HS-5 (cell line): Measurements from ENCODE around the gene TULP4.
"Not testable (repeated sequence)": the region's sequence is repeated elsewhere in the genome, so short reads cannot be mapped to it uniquely, and the experiment has no call there.

Source experiments
- DNase-seq: peaks from one replicate; pipeline ENCODE4 v3.0.0-alpha.2; 2012; ENCODE audit warnings: low read depth

TULP4 gene

DNA sequence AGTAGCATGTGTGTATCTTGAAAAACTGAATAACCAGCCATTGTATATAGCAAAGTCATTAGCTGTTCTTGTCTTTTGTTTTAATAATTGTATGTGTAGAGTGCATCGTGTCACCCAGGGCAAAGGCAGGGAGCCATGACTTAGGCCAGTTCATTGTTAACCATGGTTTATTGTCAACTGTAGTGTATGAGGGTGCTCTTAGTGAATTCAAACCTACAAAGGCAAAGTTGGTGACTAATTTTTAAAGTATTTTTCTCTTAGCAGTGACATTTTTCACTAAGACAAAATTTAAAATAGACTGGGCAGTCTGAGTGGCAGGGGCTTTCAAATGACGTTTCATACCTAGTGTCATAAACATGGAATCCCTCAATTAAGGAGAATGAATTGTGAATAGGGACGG lies 79.0 kb downstream of the TULP4 start:
- no peak for DNase-seq

DNA sequence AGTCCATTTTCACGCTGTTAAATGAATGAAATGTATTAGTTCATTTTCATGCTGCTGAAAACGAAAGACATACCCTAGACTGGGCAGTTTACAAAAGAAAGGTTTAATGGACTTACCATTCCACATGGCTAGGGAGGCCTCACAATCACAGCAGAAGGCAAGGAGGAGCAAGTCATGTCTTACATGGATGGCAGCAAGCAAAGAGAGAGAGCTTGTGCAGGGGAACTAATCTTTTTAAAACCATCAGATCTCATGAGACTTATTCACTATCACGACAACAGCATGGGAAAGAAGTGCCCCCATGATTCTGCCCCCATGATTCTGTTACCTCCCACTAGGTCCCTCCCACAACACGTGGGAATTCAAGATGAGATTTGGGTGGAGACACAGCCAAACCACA lies 79.7 kb downstream of the TULP4 start:
- DNase-seq: not testable (repeated sequence)

DNA sequence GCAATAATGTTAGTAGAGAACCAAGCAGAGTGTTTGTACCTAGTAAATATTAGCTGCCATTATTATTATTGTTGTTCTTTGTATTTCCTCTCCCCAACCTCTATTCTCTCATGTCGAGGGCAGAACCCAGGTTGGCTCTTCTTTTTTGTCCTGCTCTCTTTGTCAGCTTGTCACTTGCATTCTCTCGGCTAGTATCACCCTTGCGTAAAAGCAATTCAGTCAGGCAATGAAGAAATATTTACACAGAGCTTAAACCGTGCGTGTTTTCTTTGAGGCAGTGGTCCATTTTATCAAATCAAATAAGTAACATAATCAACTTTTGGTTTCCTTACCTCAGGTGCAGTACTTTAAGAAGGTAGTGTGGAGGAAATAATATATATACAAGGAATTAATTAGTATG lies 83.9 kb downstream of the TULP4 start:
- no peak for DNase-seq

DNA sequence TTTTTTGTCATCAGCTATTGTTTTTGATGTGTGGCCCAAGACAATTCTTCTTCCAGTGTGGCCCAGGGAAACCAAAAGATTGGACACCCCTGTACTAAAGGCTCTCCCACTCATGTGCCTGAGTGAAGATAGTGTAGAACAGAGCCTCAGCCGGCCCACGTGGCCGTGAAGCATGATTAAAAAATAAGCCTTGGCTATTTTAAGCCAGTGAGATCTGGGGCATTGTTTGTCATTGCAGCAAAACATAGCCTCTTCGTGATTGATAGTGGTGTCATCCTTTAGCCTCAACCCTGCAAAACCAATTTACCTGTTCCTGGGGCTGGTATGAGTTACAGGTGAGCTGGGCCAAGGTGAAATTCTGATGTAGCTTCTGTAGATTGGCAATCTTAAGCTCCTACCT lies 85.3 kb downstream of the TULP4 start:
- DNase-seq: no peak

DNA sequence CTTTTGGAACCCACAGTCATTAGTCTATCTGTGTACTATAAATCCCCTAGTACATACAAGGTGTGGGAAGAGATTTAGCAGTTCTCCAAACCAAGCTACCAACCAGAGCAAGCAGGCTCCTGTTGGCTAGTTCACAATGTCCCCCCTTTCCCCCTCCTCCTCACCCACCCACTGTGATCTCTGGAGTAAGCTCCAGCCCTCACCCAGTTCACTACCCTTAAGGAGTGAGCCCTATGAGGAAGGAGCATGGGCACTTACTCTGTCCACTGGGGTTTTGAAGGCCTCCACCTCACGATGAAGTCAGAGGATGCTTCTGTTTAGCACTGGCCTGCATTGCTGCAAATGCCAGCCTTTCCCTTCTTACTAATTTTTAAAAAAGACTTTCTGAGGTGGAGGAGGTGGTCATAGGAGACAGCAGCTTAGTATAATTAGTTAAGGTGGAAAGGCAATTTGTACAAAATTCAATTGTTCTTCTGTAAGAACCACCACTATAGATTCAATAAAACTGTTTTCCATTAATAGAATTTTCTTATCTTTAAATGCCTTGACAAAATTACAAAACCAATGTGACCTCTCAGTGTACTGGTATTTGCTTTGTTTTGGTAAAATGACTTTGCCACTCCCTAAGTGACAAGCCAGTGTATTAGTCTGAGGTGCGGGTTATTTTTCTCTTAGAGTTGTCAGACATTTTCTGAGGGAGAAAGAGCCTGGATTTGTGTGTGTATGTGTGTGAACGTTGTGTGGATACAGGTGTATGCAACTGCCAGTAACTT lies 86.2 kb downstream of the TULP4 start:
- DNase-seq: no peak

DNA sequence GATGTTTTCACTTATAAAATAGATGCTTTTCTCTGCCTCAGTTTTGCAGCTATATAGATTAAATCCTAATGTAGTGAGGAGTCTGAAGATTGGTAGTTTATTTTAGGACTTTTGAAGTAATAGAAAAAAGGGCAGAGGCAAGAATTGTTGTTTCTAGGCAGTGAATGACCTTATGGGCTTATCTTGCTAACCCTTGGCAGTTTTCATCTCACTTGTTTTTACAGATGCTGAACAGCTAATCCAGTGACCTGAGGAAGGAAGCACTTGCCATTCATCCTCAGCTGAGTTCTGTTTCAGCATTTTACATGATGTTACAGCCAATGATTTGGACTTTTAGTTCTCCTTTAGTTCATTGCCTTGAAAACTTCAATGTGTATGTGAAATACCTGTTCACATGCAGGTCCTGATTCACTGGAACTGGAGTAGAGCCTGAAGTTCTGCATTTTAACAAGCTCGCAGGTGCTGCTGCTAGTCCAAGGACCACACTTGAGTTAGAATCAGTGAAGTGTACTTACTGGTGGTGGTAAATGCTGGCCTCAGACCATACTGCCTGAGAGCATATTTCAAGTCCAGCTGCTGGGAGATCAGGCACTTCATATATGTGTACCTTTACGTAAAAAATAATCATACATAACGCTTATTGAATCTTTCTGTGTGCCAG lies 86.9 kb downstream of the TULP4 start:
- no peak for DNase-seq

DNA sequence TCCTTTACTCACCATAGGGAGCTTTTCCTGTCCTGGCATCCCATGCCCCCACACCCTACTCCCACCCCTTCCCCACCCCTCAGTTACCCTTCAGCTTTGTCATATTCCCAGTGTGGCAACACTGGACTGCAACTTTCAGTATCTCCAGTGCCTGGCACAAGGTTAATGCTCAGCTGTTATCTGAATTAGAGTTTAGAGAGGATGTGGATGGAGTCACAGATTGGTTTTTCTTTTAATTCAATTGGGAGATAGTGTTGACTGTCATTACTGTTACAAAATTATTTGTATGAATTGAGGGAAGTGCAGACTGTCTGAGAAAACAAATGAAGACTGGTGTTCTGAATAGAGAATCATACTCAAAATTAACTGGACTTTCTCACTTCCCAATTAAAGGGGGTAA lies 89.9 kb downstream of the TULP4 start:
- no peak for DNase-seq

DNA sequence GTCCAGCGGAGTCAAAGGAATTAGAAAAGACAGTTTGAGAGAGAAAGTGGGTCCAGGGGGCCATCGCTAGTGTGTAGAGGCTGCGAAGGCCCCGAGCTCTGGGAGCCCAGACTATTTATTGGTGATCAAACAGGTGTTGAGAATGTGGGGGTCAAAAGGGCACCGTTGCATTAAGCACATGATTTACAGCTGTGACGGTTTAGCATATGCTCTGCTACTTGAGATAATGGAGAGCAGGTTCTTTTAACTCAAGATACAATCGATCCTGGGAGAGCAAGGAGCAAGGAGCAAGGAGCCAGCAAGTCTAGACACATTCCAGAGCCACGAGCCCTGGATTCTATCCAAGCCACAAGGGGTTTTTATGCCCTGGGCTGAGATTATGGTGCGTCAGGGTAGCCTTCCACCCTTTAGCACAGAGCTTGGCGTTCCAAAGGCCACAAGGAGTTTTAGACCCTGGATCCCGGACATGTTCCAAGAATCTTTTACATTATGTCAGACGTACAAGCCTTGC lies 93.1 kb downstream of the TULP4 start:
- not testable (repeated sequence) for DNase-seq

DNA sequence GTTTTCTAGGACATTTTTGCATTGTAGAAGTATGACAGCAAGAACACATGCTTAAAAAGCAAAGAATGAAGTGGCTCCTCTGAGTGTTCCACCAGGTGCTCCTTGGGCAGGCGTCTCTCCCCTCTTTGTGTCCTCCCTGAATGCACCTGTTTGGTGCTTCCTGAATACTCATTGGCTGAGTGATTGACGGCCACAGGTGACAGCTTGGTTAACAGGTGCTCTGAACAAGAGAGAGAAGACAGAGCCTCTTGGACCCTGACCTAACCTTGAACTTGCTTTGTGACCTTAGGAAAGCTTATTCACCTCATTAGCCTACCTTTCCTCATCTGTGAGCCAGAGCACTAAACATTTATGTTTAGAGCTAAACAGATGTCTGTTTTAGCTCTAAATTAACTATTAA lies 93.7 kb downstream of the TULP4 start:
- DNase-seq: no peak

DNA sequence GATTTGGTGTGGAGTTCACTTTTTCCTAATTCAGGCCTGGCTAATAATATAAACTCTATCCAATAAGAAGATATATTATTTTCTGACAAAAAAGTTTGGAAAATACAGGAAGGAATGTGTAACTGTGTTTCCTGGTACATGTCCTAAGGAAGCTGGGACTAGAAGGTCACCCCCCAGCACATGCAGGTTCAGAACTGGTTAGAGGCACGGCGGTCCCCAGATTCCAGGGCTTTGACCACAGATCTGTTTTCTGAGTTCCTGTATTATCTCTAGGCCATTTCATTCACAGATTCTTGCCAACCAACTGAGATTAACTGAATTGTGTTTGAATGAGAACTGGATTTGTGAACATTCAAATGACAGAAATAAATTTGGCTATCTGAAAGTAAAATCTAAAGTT lies 94.5 kb downstream of the TULP4 start:
- DNase-seq: no peak

DNA sequence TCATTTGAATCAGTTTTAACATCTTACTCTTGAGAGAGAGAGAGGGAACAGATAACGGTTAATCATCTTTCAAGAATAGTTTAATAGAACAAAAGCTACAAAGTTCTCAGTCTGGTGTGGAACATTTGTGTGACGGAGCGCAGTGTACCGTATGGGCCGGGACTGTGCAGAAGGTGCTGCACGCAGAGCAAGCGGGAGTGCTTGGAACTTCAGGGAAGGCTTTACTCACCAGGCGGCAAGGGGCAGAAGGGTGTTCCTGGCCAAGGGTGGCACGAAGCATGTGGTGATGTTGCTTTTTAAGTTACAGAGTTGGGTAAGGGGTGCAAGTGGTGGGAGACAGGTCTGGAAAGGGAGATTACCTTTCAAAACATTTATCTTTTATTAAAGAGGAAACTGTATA lies 95.7 kb downstream of the TULP4 start:
- no peak for DNase-seq

DNA sequence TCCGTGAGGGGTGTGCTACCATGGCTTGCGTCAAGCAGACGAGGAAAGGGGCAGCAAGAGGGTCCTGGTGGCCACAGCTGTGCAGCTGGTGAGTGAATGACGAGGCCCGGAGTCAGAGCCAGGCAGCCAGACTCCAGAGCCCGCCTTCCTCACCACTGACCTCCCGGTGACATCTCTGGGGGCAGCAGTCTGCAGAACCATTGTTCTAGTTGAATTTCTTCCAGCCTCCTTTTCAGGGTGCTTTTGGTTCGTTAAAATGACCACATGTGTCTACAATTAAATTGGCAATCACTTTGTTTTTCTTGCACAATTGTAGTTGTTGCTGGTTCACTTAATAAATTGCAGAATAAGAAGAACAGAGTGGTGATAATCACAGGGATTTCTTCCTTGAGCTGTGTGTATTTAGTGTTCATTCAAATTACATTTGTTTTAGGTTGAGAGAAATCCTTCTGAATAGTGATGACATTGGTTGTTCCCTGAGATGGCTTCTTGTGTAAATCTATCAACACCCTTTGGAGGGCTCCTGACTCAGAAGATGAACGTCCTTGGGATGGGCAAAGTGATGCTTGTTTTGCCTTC lies 96.4 kb downstream of the TULP4 start:
- no peak for DNase-seq

DNA sequence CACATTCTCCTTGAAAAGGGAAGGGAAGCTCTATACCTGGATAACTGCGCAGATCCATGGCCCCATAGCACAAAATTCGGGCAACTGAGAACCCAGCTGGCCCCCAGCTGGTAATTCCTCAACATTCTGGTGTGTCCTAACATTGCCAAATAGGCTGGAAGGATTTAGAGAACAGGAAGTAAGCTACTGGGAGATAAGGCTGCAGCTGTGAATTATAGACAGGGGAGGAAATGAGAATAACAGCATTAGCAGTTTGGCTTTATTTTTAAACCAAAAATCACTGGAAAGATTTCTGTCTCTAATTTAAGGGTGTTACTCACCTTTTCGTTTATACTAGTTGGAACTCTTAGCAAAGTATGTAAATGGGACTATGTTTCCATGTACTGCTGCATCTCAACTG lies 97.2 kb downstream of the TULP4 start:
- DNase-seq: no peak

DNA sequence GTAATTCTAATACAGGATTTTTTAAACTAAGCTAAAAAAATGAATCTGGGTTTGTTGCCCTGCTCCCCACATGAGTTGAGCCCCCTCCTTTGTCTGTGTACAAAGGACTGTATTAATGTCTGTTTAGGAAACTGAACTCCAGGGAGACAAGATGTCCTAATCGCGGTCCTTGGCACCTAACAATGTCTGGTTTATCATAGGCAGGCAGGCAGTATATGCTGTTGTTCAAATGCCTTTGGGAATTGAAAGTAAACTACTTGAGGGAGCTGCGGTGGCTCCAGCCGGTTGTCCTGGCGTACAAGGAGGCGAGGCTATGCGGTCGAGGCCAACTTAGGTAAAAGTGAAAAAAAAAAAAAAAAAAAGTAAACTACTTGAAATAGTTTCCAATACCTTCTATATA lies 98.5 kb downstream of the TULP4 start:
- no peak for DNase-seq

DNA sequence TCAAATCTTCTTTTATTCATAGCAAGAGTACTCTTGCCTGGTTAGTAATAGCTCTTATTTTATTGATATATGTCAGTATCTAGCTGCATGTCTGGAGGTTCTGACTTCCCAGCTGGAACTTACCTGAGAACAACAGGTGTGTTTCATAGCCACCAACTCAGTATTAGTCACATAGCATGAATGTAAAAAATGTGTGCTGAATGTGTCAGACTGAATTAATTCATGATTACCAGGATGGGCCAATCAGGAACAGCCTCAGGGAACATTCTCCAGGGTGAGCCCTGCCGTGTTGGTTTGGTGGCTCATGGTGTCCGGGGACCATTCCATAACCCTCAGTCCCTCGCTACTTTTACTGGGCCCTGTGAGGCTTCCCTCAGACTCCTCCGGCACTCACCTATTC lies 99.7 kb downstream of the TULP4 start:
- DNase-seq: no peak

DNA sequence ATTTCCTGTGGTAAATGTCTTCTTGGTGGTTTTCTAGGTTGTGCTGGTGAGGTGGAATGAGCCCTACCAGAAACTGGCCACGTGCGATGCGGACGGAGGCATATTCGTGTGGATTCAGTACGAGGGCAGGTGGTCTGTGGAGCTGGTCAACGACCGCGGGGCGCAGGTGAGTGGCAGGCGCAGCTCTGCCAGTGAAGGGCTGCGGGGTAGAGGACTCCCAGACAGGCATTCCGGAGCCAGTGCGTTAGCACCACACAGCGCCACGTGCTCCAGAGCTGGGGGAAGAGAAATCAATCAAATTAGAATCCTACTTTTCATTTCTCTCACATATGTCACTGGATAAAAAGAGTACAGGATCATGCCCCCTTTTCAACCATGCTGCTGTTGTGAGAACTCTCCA lies 100.8 kb downstream of the TULP4 start:
- DNase-seq: no peak

DNA sequence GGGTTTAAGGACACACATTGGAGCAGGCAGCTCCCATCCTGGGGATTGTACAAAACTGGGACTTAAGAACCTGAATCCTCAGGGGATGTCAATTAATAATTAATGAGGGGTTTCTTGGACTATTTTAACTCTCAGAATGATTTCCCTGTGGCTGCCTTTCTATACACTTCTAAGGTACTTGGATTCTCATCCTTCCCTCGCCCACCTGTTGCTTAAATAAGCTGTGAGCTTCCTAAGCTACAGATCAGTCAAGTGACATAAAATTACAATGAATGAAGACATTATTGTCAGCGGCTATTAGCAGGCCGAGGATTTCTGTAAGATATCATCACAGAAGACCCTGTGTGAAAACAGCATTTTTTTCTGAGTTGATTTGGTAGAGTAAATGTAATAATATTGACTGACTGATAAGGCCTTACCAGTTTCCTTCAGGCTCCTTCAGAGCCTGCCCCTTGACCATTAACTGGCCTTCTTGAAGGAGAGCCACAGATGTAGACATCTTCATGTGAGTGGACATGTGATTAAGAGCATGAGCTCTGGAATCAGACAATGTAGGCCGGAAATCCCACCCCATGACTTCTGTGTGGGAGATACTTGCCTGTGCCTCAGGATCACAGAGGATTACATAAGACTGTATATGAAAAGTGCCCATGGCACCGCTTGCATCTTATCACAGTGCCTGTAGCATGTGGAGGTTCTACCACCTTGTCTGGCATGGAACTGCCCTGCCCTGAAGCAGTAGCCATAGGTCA lies 101.7 kb downstream of the TULP4 start:
- DNase-seq: no peak

DNA sequence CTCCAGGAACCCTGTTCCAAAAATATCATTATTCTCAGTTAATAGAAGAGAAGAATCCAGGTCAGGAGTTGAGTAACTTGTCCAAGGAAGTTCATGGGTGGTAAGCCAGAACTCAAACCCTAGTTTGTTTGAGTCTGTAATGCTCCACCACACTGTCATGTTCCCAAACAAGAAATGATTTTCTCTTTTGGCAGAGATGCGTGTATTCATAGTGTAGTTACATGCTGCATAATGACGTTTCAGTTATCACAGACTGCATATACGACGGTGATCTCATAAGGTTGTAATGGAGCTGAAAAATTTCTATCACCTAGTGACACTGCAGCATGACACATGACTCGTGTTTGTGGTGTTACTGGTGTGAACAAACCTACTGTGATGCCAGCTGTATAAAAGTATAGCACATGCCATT lies 102.6 kb downstream of the TULP4 start:
- DNase-seq: peak; percentile 25

DNA sequence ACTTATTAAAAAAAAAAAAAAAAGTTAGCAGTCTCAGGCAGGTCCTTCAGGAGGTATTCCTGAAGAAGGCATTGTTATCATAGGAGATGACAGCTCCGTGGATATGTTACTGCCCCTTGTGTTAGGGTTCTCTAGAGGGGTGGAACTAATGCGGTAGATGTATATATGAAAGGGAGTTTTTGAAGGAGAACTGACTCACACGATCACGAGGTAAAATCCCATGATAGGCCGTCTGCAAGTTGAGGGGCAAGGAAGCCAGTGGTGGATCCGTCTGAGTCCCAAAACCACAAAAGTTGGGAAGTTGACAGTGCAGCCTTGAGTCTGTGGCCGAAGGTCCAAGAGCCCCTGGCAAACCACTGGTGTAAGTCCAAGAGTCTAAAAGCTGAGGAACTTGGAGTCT lies 103.4 kb downstream of the TULP4 start:
- DNase-seq: no peak

DNA sequence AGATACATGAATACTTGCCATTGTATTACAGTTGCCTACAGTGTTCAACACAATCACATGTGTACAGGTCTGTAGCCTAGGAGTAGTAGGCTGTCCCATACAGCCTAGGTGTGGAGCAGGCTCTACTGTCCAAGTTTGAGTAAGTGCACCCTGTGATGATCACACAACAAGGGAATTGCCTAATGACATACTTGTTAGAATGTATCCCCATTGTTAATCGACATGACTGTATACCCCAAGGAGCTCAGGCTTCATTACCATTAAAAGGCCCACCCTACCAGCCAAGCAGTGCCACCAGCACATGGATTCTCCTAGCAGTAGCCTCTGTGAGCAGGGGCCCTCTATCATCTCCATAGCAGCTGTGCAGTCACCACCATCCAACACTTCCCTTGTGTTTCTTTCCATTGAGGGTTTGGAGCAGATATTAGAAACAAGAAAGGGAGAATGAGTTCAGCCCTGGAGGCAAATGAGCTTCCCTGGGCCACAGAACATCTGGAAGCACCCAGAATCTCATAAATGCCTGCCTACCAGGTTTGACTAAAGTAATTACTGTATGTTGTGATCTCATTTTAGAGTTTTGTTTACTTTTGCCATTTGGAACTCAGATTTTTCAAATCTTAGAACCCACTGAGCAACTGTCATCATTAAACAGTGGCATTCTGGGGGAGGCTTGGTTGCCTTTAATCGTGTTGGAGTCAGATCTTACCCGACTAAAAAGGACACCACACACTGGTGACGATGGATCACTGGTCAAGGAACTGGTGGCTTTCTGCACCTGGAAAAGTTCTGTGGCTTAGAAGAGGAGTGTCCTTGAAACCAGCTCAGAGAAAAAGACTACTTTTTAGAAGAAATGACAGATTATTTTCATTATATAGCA lies 104.9 kb downstream of the TULP4 start:
- DNase-seq: no peak

DNA sequence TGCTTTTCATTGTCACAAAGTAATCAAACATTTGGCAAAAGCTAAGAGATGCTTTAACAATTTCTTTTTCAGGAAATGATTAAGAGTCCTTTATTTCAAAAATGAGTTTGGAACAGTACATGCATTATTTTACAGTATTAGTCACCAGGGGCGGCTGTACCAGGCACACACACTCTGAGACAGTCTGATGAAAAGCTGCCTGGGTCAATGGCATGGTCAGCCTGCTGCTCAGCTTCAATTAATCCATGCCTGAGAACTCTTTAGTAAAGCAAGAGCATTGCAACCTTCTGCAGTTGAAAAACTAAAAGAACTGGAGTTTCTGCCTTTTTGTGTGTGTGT lies 105.5 kb downstream of the TULP4 start:
- DNase-seq: no peak

DNA sequence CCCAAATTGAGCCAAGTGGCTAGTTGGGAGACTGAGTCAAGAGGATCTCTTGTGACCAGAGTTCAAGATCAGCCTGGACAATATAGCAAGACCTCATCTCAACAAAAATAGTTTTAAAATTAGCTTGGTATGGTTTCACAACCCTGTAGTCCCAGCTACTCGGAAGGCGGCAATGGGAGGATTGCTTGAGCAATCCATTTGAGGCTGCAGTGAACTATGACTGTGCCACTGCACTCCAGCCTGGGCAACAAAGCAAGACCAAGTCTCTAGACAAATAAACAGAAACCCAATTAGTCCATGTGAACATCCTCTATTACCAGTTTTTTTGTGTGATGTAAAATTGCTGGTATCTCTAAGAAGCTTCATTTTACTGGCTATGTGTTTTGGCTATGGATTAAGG lies 106.2 kb downstream of the TULP4 start:
- DNase-seq: no peak
